Measurements from ENCODE around the gene AGMO. TPM values are rescaled to one million over a fixed set of nuclear protein-coding genes. Genes with fewer than 3 reads are reported as not detected.

Gene AGMO
- total and polyA plus RNA-seq, 2 donors (not counting 1 experiment from before 2014, with no cell fraction given): not detected

DNA sequence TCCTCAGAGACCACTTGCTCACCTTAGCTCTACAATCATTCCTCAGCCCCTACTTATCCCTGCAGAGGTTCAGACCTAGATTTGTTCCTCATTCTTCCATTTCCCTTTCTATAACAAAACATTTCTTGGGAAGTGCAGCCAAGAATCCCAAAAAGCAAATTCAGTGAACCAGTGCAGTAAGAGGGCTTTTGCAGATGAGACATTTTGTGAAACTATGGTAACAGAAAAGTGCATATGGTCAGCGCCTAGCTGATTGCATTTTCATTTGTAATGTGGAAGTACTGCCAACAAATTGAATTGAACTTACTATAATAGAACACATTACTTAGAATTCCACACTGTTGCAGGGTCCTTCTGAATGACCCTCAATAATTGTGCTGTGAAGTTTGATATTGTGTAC is 18.6 kb downstream of the AGMO start:
- no peaks in the 10 kb centered on the region for H4K20me1 ChIP-seq (ENCODE audit: control insufficient read depth, insufficient read depth, low read length, poor library complexity, severe bottlenecking)
- POLR2A ChIA-PET: no interaction called here
- no peaks in the 10 kb centered on the region for H3K79me2 ChIP-seq (ENCODE audit: control insufficient read depth, insufficient read depth, low read length)
- H3K27me3 Mint-ChIP-seq: no peaks in the 10 kb centered on the region
- no peak overlapping the region for H3K4me3 ChIP-seq (ENCODE audit: control extremely low read depth in 1 of 5, extremely low read depth in 1 of 5, insufficient read depth in 1 of 5, low read depth in 2 of 5, low read length in 4 of 5)
- no CpG with 5 or more reads among the region's 1 CpG for WGBS (ENCODE audit: insufficient coverage)
- no peak overlapping the region for H3K4me2 ChIP-seq (replicated peaks; ENCODE audit: low read depth, low read length, poor library complexity, severe bottlenecking)
- no peak overlapping the region for H3K9ac ChIP-seq (ENCODE audit: low read length)
- no peaks in the 10 kb centered on the region for H3K36me3 ChIP-seq (replicated peaks in 1 of 2; ENCODE audit: control extremely low read depth in 1 of 2, control insufficient read depth in 1 of 2, extremely low read depth in 1 of 2, insufficient read depth in 2 of 2, low read length in 1 of 2)
- DNase-seq (no peak), ATAC-seq (ENCODE audit: low read depth) (no peak)
- H2AFZ ChIP-seq (ENCODE audit: insufficient read depth, low read depth, low read length, poor library complexity, severe bottlenecking): no peak overlapping the region
- H3K4me1 Mint-ChIP-seq: no peaks in the 10 kb centered on the region
- peaks cover 4% of the 10 kb centered on the region for H3K9me3 Mint-ChIP-seq (ENCODE audit: insufficient read depth)
- H3K9me3 ChIP-seq (ENCODE audit: control extremely low read depth in 1 of 3, control insufficient read depth in 2 of 3, insufficient read depth in 1 of 3, low read length in 2 of 3): no peaks in the 10 kb centered on the region
- CTCF ChIA-PET: no interaction called here
- no peaks in the 10 kb centered on the region for H3K4me1 ChIP-seq (ENCODE audit: control insufficient read depth in 2 of 2, insufficient read depth in 2 of 2, low read length in 2 of 2)
- intact Hi-C loops (cut with micrococcal nuclease): no loop called here
- no peak overlapping the region for H3K27ac Mint-ChIP-seq
- no peaks in the 10 kb centered on the region for H3K27me3 ChIP-seq (replicated peaks in 1 of 4; ENCODE audit: control extremely low read depth in 1 of 4, control insufficient read depth in 3 of 4, insufficient read depth in 4 of 4, low read length in 3 of 4)
- no peak overlapping the region for H3K27ac ChIP-seq (ENCODE audit: low read length in 2 of 2)
- TF ChIP-seq, protein P1, sequence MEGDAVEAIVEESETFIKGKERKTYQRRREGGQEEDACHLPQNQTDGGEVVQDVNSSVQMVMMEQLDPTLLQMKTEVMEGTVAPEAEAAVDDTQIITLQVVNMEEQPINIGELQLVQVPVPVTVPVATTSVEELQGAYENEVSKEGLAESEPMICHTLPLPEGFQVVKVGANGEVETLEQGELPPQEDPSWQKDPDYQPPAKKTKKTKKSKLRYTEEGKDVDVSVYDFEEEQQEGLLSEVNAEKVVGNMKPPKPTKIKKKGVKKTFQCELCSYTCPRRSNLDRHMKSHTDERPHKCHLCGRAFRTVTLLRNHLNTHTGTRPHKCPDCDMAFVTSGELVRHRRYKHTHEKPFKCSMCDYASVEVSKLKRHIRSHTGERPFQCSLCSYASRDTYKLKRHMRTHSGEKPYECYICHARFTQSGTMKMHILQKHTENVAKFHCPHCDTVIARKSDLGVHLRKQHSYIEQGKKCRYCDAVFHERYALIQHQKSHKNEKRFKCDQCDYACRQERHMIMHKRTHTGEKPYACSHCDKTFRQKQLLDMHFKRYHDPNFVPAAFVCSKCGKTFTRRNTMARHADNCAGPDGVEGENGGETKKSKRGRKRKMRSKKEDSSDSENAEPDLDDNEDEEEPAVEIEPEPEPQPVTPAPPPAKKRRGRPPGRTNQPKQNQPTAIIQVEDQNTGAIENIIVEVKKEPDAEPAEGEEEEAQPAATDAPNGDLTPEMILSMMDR (IDR thresholded peaks at IDR 0.05): no peak
- TF ChIP-seq EZH2 (IDR thresholded peaks at IDR 0.05; ENCODE audit: borderline replicate concordance, insufficient read depth, low read depth, low read length, poor library complexity, severe bottlenecking): no peak
- no peak overlapping the region for H3K4me3 Mint-ChIP-seq

DNA sequence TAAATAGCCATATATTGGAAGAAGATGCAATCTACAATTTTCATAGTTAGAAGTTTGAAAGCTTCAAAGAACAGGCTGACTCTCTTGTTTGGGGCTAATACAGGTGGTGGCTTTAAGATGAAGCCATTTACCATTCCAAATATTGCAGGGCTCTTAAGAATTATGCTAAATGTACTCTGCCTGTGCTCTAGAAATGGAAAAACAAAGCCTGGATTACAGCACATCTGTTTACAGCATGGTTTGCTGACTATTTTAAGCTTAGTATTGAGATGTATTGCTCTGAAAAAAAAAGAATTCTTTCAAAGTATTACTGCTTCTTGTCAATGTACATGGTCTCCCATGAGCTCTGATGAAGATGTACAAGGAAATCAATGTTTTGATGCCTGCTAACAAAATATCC is 34.2 kb downstream of the AGMO start:
- Histone ChIP-seq H3K4me2 (replicated peaks; ENCODE audit: low read depth, low read length, poor library complexity, severe bottlenecking) (no peak overlapping the region), H3K27me3 (replicated peaks in 1 of 4; ENCODE audit: control extremely low read depth in 1 of 4, control insufficient read depth in 3 of 4, insufficient read depth in 4 of 4, low read length in 3 of 4) (no peaks in the 10 kb centered on the region), H3K27ac (ENCODE audit: low read length in 2 of 2) (no peak overlapping the region), H3K79me2 (ENCODE audit: control insufficient read depth, insufficient read depth, low read length) (no peaks in the 10 kb centered on the region), H3K9ac (ENCODE audit: low read length) (no peak overlapping the region), H3K4me3 (ENCODE audit: control extremely low read depth in 1 of 5, extremely low read depth in 1 of 5, insufficient read depth in 1 of 5, low read depth in 2 of 5, low read length in 4 of 5) (no peak overlapping the region), H3K9me3 (ENCODE audit: control extremely low read depth in 1 of 3, control insufficient read depth in 2 of 3, insufficient read depth in 1 of 3, low read length in 2 of 3) (peaks cover 0 to 10% (median 0%) of the 10 kb centered on the region in 3 donors), H3K36me3 (replicated peaks in 1 of 2; ENCODE audit: control extremely low read depth in 1 of 2, control insufficient read depth in 1 of 2, extremely low read depth in 1 of 2, insufficient read depth in 2 of 2, low read length in 1 of 2) (no peaks in the 10 kb centered on the region), H4K20me1 (ENCODE audit: control insufficient read depth, insufficient read depth, low read length, poor library complexity, severe bottlenecking) (no peaks in the 10 kb centered on the region), H3K4me1 (ENCODE audit: control insufficient read depth in 2 of 2, insufficient read depth in 2 of 2, low read length in 2 of 2) (no peaks in the 10 kb centered on the region), H2AFZ (ENCODE audit: insufficient read depth, low read depth, low read length, poor library complexity, severe bottlenecking) (no peak overlapping the region)
- ATAC-seq (ENCODE audit: low read depth) (no peak), DNase-seq (no peak)
- Mint-ChIP-seq H3K4me1 (no peaks in the 10 kb centered on the region), H3K4me3 (no peak overlapping the region), H3K9me3 (ENCODE audit: insufficient read depth) (peaks cover 3% of the 10 kb centered on the region), H3K27me3 (no peaks in the 10 kb centered on the region), H3K27ac (no peak overlapping the region)
- TF ChIP-seq, protein P1 (IDR thresholded peaks at IDR 0.05): no peak
- no peak for TF ChIP-seq EZH2 (IDR thresholded peaks at IDR 0.05; ENCODE audit: borderline replicate concordance, insufficient read depth, low read depth, low read length, poor library complexity, severe bottlenecking)
- CTCF ChIA-PET: no interaction called here
- POLR2A ChIA-PET: no interaction called here
- intact Hi-C loops (cut with micrococcal nuclease): no loop called here

Measured in B cell (primary cell).